GM12878 (cell line): ENCODE data around the gene TPMT. TPM values are rescaled to one million over a fixed set of nuclear protein-coding genes. Genes with fewer than 3 reads are reported as not detected.

Experiments
- ATAC-seq: fragments of 200-7000 bp; cut with Tn5 transposase; 3 replicates; pipeline ENCODE4 v1.9.1; 2020; ENCODE audit warnings: mild to moderate bottlenecking, moderate library complexity
- BruUV-seq: library from RNA; stranded (reverse); fragments of 400-500 nt; replicated peaks from 2 replicates; lab custom pipeline; 2021; lab: Mats Ljungman, UMichigan
- CTCF ChIA-PET: fragments of 300-600 bp; sonication (Branson Sonifier 250); formaldehyde crosslinking; extraction: SDS; loops from one replicate; lab custom pipeline; 2021; ENCODE audit warnings: inconsistent platforms; lab: Yijun Ruan, JAX
- POLR2A ChIA-PET: fragments of 350-600 bp; formaldehyde crosslinking; extraction: SDS; loops from one replicate; lab custom pipeline; 2021; ENCODE audit warnings: inconsistent platforms; lab: Charles Lee
- RAD21 ChIA-PET: fragments of 300-600 bp; sonication (Branson Sonifier 250); formaldehyde crosslinking; loops from one replicate; lab custom pipeline; 2023; ENCODE audit warnings: antibody characterized with exemption; ENCODE audit not compliant: unreplicated experiment; lab: Charles Lee
- SMC1A ChIA-PET: fragments of 300-600 bp; sonication (Branson Sonifier 250); formaldehyde crosslinking; loops from one replicate; lab custom pipeline; 2023; ENCODE audit not compliant: unreplicated experiment, uncharacterized antibody; lab: Charles Lee
- DNase-seq: peaks from one replicate; pipeline ENCODE4 v3.0.0-alpha.2; 2011; ENCODE audit warnings: low read depth, low spot score
- FAIRE-seq: peaks from 3 replicates; lab custom pipeline; 2011; peaks lifted over from hg19 to GRCh38; lab: Jason Lieb, UNC
- H2AFZ ChIP-seq: 2 replicates; pipeline ENCODE4 v1.6.0; 2011; ENCODE audit warnings: low read depth, low read length, control low read depth; ENCODE audit not compliant: control insufficient read depth
- H3K27ac ChIP-seq: 2 replicates; pipeline ENCODE4 v1.5.1; 2011; ENCODE audit warnings: control low read depth; ENCODE audit not compliant: control insufficient read depth, insufficient read depth
- H3K27me3 ChIP-seq, 2 experiments: replicated peaks in 1 of 2; 2 replicates each; pipeline versions ENCODE4 v1.6.0 to v1.6.1; 2011; ENCODE audit warnings: low read length in 1 of 2; ENCODE audit not compliant: control insufficient read depth in 2 of 2, insufficient read depth in 2 of 2
- H3K36me3 ChIP-seq, 2 experiments: 2 replicates each; pipeline ENCODE4 v1.5.1; 2011; ENCODE audit warnings: low read length in 1 of 2; ENCODE audit not compliant: control insufficient read depth in 2 of 2, insufficient read depth in 2 of 2
- H3K4me1 ChIP-seq: 2 replicates; pipeline ENCODE4 v1.6.1; 2011; ENCODE audit warnings: mild to moderate bottlenecking, low read length, moderate library complexity, mixed read lengths; ENCODE audit not compliant: control insufficient read depth, insufficient read depth
- H3K4me2 ChIP-seq: 2 replicates; pipeline ENCODE4 v1.6.0; 2011; ENCODE audit warnings: control low read depth; ENCODE audit not compliant: control insufficient read depth, insufficient read depth
- H3K4me3 ChIP-seq: fragments of 200-600 bp; sonication (generic); 2 replicates; pipeline ENCODE4 v1.5.1; 2016
- H3K79me2 ChIP-seq: 2 replicates; pipeline ENCODE4 v1.6.0; 2011; ENCODE audit warnings: low read length; ENCODE audit not compliant: control insufficient read depth, insufficient read depth
- H3K9ac ChIP-seq: 2 replicates; pipeline ENCODE4 v1.8.0; 2011; ENCODE audit warnings: low read length, control low read depth, mixed read lengths; ENCODE audit not compliant: control insufficient read depth, insufficient read depth
- H3K9me3 ChIP-seq: replicated peaks from 3 replicates; pipeline ENCODE4 v1.5.1; 2011; ENCODE audit warnings: mild to moderate bottlenecking, low read length; ENCODE audit not compliant: control insufficient read depth, insufficient read depth
- H4K20me1 ChIP-seq: 2 replicates; pipeline ENCODE4 v1.6.0; 2011; ENCODE audit not compliant: control insufficient read depth, insufficient read depth
- CREB1 ChIP-seq: IDR thresholded peaks from 2 replicates; pipeline ENCODE4 v1.6.1; 2012; ENCODE audit warnings: low read depth, mild to moderate bottlenecking, inconsistent platforms
- EP300 ChIP-seq, 2 experiments: fragments of 150-350 bp in 1 of 2; IDR thresholded peaks; 2 replicates each; pipeline ENCODE4 v1.6.1; 2011 to 2012; ENCODE audit warnings: low read depth in 2 of 2, low read length in 2 of 2, borderline replicate concordance in 1 of 2, improper control_type of control experiment in 1 of 2, inconsistent platforms in 1 of 2; ENCODE audit not compliant: control insufficient read depth in 1 of 2
- EZH2 ChIP-seq: IDR thresholded peaks from 2 replicates; pipeline ENCODE4 v1.6.1; 2012; ENCODE audit warnings: low read depth, mild to moderate bottlenecking, control low read depth, inconsistent platforms, low read length, borderline replicate concordance; ENCODE audit not compliant: control insufficient read depth
- IKZF1 ChIP-seq: fragments of 450-650 bp; conservative IDR thresholded peaks from 2 replicates; pipeline ENCODE4 v1.6.1; 2017; ENCODE audit warnings: antibody characterized with exemption, mild to moderate bottlenecking
- NFYB ChIP-seq: IDR thresholded peaks from 2 replicates; pipeline ENCODE4 v1.6.1; 2011; ENCODE audit warnings: low read depth, mild to moderate bottlenecking, low read length, improper control_type of control experiment, moderate library complexity; ENCODE audit not compliant: insufficient read depth
- RELA ChIP-seq: fragments of 450-650 bp; IDR thresholded peaks from 2 replicates; pipeline ENCODE4 v1.8.0; 2014; ENCODE audit warnings: borderline replicate concordance; ENCODE audit not compliant: partially characterized antibody
- RFX5 ChIP-seq: IDR thresholded peaks from 2 replicates; pipeline ENCODE4 v1.6.1; 2011; ENCODE audit warnings: low read depth, low read length, improper control_type of control experiment
- RUNX3 ChIP-seq: IDR thresholded peaks from 2 replicates; pipeline ENCODE4 v1.6.1; 2012; ENCODE audit warnings: low read length, inconsistent platforms
- SIX5 ChIP-seq: IDR thresholded peaks from 2 replicates; pipeline ENCODE4 v1.6.1; 2011; ENCODE audit warnings: mild to moderate bottlenecking, low read depth, low read length, moderate library complexity; ENCODE audit not compliant: severe bottlenecking
- SP1 ChIP-seq: IDR thresholded peaks from one replicate; pipeline ENCODE4 v1.6.1; 2011; ENCODE audit warnings: low read depth, low read length
- SPI1 ChIP-seq: IDR thresholded peaks from 2 replicates; pipeline ENCODE4 v1.6.1; 2011; ENCODE audit warnings: low read depth, mild to moderate bottlenecking, low read length, moderate library complexity, borderline replicate concordance; ENCODE audit not compliant: insufficient read depth
- SREBF2 ChIP-seq: IDR thresholded peaks from 2 replicates; pipeline ENCODE4 v1.6.1; 2012; ENCODE audit warnings: mild to moderate bottlenecking, low read length
- TBL1XR1 ChIP-seq: IDR thresholded peaks from 2 replicates; pipeline ENCODE4 v1.6.1; 2012; ENCODE audit warnings: low read depth, low read length, improper control_type of control experiment
- ZBTB11 ChIP-seq: fragments of 450-650 bp; formaldehyde crosslinking; IDR thresholded peaks from 2 replicates; pipeline ENCODE4 v1.5.0; 2022; ENCODE audit warnings: mild to moderate bottlenecking, missing genetic modification characterization
- WGBS: methylation state at CpG from one replicate; pipeline ENCODE4 v1.1.6; 2016; ENCODE audit warnings: low lambda C conversion rate; ENCODE audit not compliant: insufficient replicate concordance, insufficient coverage; ENCODE audit errors: missing lambda C conversion rate; 5-methylcytosine and 5-hydroxymethylcytosine counted together
- in situ Hi-C: fragments of 300-500 bp; cut with MboI; formaldehyde crosslinking; loops from 9 replicates; pipeline ENCODE4 v1.14.3; 2018; ENCODE audit warnings: mixed read lengths
- intact Hi-C: fragments of 100-400 bp; cut with micrococcal nuclease; formaldehyde crosslinking; loops from one replicate; pipeline ENCODE4 v1.14.2; 2022; ENCODE audit not compliant: unreplicated experiment
- polyA plus RNA-seq, 11 experiments: library from polyadenylated mRNA; depleted of rRNA in 4 of 11; unstranded in 6 of 11; stranded (reverse) in 5 of 11; fragments of >200 nt; fragmentation: Nextera tagmentation in 4 of 11; fragmentation: Illumina TruSeq in 1 of 11; extraction: Ambion mirVana in 4 of 11; extraction: Trizol in 1 of 11; gene quantifications; 1 replicate in 1 of 11; 2 replicates in 10 of 11; pipeline versions ENCODE4 v1.2.1 to v1.2.3, GENCODE V29; 2011 to 2016; ENCODE audit warnings: inconsistent platforms in 2 of 11, missing spikeins in 2 of 11, low read depth in 1 of 11
- total RNA-seq, 4 experiments: library from RNA; depleted of rRNA in 3 of 4; stranded (reverse); fragments of >200 nt in 3 of 4; fragmentation: Illumina TruSeq in 1 of 4; extraction: Trizol in 1 of 4; gene quantifications; 2 replicates each; pipeline versions ENCODE4 v1.2.1 to v1.2.3, GENCODE V29; 2013 to 2021

TPMT gene
- total and polyA plus RNA-seq, 10 of the 15 experiments (the other 5 are each of a cell fraction or from before 2014, with no cell fraction given), result 7.9 to 18.2 (median 16.3) TPM

- ChIA-PET SMC1A (no interaction called here), POLR2A (no interaction called here), RAD21 (no interaction called here), CTCF (interaction anchor here (0.6 kb wide), 1 partner anchor 330 kb away, joined by 4 read pairs; no protein-coding TSS in a partner anchor)
- Histone ChIP-seq H4K20me1 (no peaks in the 10 kb centered on the region), H3K27me3 (no peaks in the 10 kb centered on the region), H3K79me2 (no peaks in the 10 kb centered on the region), H2AFZ (no peak overlapping the region), H3K4me2 (no peak overlapping the region), H3K4me1 (no peaks in the 10 kb centered on the region; the same call in 1 of the 2 replicates), H3K9me3 (no peaks in the 10 kb centered on the region), H3K4me3 (no peak overlapping the region), H3K27ac (no peak overlapping the region), H3K36me3 (no peaks in the 10 kb centered on the region), H3K9ac (no peak overlapping the region)
- FAIRE-seq, result no peak
- 3% methylated on average over 2 of the region's 2 CpGs for WGBS
- TF ChIP-seq IKZF1, result no peak
- peak; percentile 44; the same call in 1 of the 2 replicates for TF ChIP-seq SPI1
- peak; percentile 52 for TF ChIP-seq RUNX3
- TF ChIP-seq SREBF2, result no peak
- no peak for TF ChIP-seq RELA
- no peak for TF ChIP-seq RFX5
- in situ Hi-C loops (no loop called here), intact Hi-C loops (no loop called here)
- no peak for ATAC-seq
- no TSS peak for BruUV-seq
- DNase-seq, result no peak
Observed at GRCh38 chr6:18115356-18115755, 39.5 kb downstream of the TPMT start.

GRCh38 chr6:18110162-18110561 lies 44.7 kb downstream of the TPMT start:
- Histone ChIP-seq H3K9ac (no peak overlapping the region), H3K4me2 (no peak overlapping the region), H3K27me3 (no peaks in the 10 kb centered on the region), H3K27ac (no peak overlapping the region), H3K4me3 (no peak overlapping the region), H3K36me3 (no peaks in the 10 kb centered on the region), H2AFZ (no peak overlapping the region), H3K79me2 (no peaks in the 10 kb centered on the region), H4K20me1 (no peaks in the 10 kb centered on the region), H3K4me1 (no peaks in the 10 kb centered on the region; the same call in 1 of the 2 replicates), H3K9me3 (no peaks in the 10 kb centered on the region; the same call in 2 of the 3 replicates)
- DNase-seq (no peak), ATAC-seq (no peak), FAIRE-seq (no peak)
- TF ChIP-seq CREB1 (no peak), ZBTB11 (CRISPR knock-in tag) (no peak), SP1 (no peak), SPI1 (no peak), EZH2 (no peak), EP300 (IDR thresholded peaks at IDR 0.05; ENCODE audit: borderline replicate concordance in 1 of 2, control insufficient read depth in 1 of 2, low read depth in 2 of 2, low read length in 2 of 2) (no peak), SIX5 (no peak), TBL1XR1 (no peak), NFYB (no peak)
- SMC1A ChIA-PET, result interaction anchor here (0.6 kb wide), 1 partner anchor 91 kb away, joined by 4 read pairs; no protein-coding TSS in a partner anchor
- in situ Hi-C loops (no loop called here), intact Hi-C loops (no loop called here)
- CTCF ChIA-PET, result no interaction called here
- POLR2A ChIA-PET, result no interaction called here
- RAD21 ChIA-PET, result no interaction called here
- BruUV-seq, result no TSS peak
